Astrocyte (in vitro differentiated cells and primary cell): ENCODE measurements around the gene BARX2.

Experiments
- CTCF ChIP-seq: IDR thresholded peaks from 2 replicates; pipeline ENCODE4 v1.5.1; 2011; ENCODE audit warnings: low read depth, mild to moderate bottlenecking, inconsistent platforms, low read length, moderate library complexity; ENCODE audit not compliant: insufficient read depth
- EZH2 ChIP-seq: IDR thresholded peaks from 2 replicates; pipeline ENCODE4 v1.6.1; 2012; ENCODE audit warnings: mild to moderate bottlenecking, low read length, inconsistent platforms; ENCODE audit not compliant: insufficient read depth

- TF ChIP-seq CTCF (no peak), EZH2 (no peak)
Observed at GRCh38 chr11:129440028-129440713, 64.5 kb downstream of the BARX2 start.
